PC-3 (cell line): ENCODE data around the gene ARHGAP24.

Experiments
- EZH2 ChIP-seq: fragments of 300-600 bp; sonication (generic); IDR thresholded peaks from one replicate; pipeline ENCODE4 v1.6.1; 2017; ENCODE audit warnings: antibody characterized with exemption, mild to moderate bottlenecking, low read length; ENCODE audit not compliant: unreplicated experiment
- EZH2phosphoT487 ChIP-seq: fragments of 300-600 bp; sonication (generic); IDR thresholded peaks from 2 replicates; pipeline ENCODE4 v1.6.1; 2018; ENCODE audit warnings: mild to moderate bottlenecking, antibody characterized with exemption, low read length, borderline replicate concordance
- TF ChIP-seq, protein P1 (sequence below): fragments of 300-600 bp; sonication (generic); conservative IDR thresholded peaks from 2 replicates; pipeline ENCODE4 v1.5.1; 2017; ENCODE audit warnings: antibody characterized with exemption, low read depth, mild to moderate bottlenecking, low read length

DNA sequence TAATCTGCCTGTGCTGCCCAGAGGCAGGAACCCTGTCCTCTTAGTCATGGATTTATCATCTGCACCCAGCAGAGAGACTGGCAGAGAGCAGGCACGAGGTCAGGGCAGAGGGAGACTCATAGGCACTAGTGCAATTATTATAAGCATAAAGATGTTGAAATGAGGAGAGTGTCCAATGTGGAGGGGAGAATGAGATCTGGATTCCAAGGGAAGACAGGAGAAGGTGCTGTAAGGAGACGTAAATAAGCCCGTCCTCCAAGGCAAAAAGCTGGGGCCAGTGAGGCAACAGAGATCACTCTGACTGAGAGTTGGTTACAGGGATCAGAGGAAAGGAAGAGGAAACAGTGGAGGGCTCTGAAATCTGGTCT lies 478.7 kb downstream of the ARHGAP24 start:
- TF ChIP-seq, protein P1, sequence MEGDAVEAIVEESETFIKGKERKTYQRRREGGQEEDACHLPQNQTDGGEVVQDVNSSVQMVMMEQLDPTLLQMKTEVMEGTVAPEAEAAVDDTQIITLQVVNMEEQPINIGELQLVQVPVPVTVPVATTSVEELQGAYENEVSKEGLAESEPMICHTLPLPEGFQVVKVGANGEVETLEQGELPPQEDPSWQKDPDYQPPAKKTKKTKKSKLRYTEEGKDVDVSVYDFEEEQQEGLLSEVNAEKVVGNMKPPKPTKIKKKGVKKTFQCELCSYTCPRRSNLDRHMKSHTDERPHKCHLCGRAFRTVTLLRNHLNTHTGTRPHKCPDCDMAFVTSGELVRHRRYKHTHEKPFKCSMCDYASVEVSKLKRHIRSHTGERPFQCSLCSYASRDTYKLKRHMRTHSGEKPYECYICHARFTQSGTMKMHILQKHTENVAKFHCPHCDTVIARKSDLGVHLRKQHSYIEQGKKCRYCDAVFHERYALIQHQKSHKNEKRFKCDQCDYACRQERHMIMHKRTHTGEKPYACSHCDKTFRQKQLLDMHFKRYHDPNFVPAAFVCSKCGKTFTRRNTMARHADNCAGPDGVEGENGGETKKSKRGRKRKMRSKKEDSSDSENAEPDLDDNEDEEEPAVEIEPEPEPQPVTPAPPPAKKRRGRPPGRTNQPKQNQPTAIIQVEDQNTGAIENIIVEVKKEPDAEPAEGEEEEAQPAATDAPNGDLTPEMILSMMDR = no peak
- TF ChIP-seq EZH2 = no peak
- TF ChIP-seq EZH2phosphoT487 = no peak
